OCI-M2 (cell line): ENCODE results near the gene REG1A.

Experiments
- DNase-seq: peaks from one replicate; lab custom pipeline; 2025; ENCODE audit not compliant: unreplicated experiment; lab: John Stamatoyannopoulos, UW

REG1A gene

DNA sequence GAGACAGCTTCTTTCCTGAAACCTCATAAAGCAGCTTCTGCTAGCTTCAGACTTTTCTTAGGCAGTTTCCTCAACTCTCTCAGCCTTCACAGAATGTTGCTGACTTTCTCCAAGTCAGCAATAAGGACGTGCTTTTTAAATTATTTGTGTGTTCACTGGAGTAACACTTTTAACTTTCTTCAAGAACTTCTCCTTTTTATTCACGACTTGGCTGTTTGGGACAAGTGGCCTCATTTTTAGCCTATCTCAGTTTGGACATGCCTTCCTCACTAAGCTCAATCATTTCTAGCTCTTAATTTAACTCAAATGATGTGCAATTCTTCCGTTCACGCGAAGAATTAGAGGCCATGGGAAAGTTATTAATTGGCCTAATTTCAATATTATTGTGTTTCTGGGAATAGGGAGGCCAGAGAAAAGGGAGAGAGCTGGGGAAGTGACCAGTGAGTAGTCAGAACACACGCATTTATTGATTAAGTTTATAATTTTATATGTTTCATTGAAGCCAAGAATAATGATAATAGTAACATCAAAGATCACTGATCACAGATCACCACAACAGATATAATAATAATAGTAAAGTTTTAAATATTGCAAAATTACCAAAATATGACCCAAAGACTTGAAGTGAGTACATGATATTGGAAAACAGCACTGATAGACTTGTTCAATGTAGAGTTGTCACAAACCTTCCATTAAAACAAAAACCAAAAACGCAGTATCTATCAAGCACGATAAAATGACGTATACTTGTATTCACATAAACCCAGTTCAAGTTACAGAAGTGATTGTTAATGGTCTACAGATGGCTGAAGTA lies 4.8 kb downstream of the REG1A start:
- DNase-seq, result no peak

DNA sequence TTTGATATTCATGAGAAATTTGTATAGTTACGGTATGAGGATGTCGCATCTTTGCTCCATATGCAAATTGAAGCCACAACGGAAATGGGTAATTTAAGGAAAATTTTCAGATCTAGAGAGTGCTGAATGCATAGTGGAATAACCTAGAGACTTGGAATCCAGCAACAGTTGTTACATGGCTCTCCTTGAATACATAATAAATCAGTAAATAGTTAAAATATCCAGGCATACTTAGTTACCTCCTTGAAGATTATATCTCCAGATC lies 5.4 kb downstream of the REG1A start:
- DNase-seq, result no peak

DNA sequence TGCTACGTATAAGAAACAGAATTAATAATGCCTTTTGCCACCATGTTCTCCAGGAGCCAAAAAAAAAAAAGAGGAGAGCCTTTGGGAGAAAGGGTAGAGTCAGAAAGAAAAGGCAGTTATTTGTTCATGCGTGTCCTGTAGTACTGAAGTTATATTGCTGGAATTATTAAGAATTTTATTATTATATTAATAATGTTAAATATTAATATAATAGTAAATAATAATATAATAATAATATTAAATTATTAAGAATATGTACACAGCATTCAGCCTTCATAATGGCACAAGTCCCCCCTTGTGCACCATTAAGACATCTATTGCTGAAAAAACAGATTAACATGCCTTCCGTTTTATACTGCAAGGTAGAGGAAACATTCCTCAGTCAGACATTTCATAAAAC lies 8.1 kb downstream of the REG1A start:
- no peak for DNase-seq

GRCh38 chr2:79129260-79129659 lies 9.0 kb downstream of the REG1A start:
- DNase-seq, result no peak

- no peak for DNase-seq
Observed at GRCh38 chr2:79129804-79130203, 9.5 kb downstream of the REG1A start.

DNA sequence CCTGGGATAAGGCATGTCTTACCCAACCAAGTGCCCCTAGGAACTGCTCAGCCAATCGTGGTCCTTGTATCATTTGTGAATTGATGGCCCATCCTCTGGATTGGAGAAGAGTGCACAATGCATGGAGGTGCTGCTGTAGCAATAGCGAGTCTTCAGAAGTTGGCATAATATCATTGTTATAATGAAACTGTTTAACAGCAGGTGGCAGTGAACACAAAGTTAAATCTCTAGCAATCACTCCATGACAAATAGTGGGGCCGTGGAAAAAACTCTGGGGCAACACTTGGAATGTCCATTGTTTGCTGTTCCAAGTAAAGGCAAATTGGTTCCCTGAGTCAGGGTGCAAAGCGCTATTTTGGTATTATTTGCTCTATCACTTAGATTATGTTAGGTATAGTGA lies 11.4 kb downstream of the REG1A start:
- DNase-seq, result no peak

GRCh38 chr2:79138385-79138784 lies 18.1 kb downstream of the REG1A start:
- DNase-seq, result no peak

DNA sequence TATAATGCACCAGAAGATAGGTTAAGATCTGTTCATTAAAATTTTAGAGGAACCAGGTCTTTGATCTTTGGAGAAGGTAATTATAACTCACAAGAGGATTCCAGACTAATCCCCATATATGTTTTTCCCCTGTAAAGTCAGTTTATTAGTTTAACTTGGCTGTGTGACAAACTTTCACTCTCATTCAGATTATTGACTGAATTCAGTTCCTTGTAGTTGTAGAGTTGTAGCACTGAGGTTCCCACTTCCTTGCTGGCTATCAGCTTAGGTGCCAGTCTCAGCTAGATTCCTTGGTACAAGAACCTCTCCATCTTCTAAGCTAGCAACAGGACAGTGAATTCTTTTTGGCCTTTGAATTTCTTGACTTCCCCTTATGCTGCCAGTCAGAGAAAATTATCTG lies 19.1 kb downstream of the REG1A start:
- DNase-seq, result no peak

DNA sequence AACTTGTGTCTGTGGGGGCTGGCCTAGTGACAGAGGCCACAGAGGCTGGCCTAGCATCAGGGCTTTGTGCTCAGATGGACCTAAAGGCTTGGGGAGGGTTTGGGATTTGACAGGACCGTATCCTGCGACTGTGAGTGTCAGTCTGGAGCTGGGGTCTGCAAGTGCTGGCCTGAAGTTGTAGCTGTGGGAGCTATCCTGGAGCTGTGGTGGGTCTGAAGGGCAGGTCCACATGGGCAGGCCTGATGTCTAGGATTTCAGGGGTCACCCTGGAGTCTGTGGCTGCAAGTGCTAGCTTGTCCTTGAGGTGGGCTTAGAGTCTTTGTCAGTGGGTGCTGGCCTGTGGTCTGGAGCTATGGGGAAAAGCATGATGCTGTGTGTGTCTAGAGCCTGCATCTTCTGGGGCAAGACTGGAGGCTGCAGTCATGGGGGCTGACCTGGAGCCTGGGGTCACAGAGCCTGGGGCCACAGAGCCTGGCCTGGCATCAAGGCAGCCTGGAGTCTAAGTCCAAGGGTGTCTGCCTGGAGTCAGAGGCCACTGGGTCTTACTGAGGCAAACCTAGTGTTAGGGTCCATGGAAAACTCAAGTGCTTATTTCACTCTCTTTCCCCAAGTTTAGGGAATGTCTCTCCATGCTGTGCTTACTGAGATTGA lies 35.7 kb downstream of the REG1A start:
- no peak for DNase-seq

- no peak for DNase-seq
Observed at GRCh38 chr2:79159030-79159429, 38.7 kb downstream of the REG1A start.

- no peak for DNase-seq
Observed at GRCh38 chr2:79159653-79160052, 39.4 kb downstream of the REG1A start, which contains the start of gene REG3A. Gene REG3A (minus strand): TSS chr2:79159753. CDS start chr2:79159405, 348 bp downstream.

GRCh38 chr2:79162132-79162531 lies 41.8 kb downstream of the REG1A start:
- DNase-seq, result no peak

DNA sequence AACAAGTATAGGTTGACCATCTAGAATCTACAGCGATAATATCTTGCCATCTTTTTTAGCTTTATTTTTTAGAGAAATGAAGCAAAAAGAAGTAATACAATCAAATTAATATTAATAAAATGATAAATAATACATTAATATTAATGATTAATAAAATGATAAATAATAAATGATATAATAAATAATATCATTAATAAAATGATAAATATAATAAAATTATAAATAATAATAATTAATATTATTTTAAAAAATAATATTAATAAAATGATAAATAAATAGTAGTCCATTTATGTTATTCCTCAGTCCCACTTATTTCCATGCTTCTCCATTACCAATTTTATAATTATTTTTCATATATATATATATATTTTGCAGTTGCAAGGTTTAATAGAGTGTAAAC lies 42.5 kb downstream of the REG1A start:
- DNase-seq, result no peak

DNA sequence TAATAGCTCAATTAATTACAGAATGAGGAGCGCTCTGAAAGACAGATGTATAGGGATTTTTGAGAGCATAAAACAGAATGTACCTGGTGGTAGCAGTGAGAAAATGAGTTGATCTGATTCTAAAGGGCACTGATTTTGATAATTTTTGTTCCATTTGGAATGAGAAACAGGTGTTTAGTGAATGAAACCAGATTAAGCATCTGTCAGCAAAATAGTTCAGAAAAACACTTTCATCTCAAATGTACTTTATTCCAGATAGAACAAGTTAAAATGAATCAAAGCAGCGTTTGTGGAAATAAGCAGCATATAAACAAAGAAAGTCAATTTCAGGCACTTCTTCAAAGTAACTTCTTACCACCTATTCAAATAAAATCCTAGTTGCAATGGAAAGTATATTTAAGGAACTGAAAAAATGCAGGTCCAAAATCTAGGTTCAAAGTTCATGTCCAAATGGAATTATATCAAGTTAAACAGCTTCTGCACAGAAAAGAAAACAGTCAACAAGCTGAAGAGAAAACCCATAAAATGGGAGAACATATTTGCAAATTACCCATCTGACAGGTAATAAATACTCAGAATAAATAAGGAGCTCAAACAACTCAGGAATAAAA lies 51.2 kb downstream of the REG1A start:
- DNase-seq, result no peak
